GM18858 (cell line): ENCODE results near the gene TBCD.
"Not testable (repeated sequence)": the region's sequence is repeated elsewhere in the genome, so short reads cannot be mapped to it uniquely, and the experiment has no call there.

Experiments
- ATAC-seq: cut with Tn5 transposase; IDR thresholded peaks from one replicate; pipeline ENCODE4 v1.9.1; 2021; ENCODE audit not compliant: unreplicated experiment

The TBCD gene

GRCh38 chr17:82765371-82765770 is 13.5 kb downstream of the TBCD start:
- no peak for ATAC-seq

DNA sequence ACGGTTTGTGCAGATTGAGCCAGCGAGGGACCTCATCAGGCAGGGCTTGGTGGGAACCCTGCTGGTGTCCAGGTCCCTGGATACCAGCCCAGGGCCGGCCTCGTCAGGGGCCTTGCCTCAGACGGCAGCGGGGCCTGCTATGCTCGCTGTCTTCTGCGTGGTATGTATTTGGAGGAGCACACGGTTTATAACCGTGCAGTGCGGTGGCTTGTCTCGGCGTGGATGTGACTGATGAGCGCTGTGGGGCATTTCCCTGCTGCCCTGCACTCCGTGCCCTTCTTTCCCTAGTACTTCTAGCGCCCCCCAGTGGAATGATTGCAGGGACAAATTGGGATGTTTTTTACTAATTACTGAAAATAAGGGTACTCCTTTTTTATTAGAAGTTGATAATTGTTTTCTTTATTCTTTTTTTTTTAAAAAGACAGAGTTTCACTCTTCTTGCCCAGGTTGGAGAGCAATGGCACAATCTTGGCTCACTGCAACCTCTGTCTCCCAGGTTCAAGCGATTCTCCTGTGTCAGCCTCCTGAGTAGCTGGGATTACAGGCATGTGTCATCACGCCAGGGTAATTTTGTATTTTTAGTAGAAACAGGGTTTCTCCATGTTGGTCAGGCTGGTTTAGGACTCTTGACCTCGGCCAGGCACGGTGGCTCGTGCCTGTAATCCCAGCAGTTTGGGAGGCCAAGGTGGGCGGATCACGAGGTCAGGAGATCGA is 15.3 kb downstream of the TBCD start:
- no peak for ATAC-seq

DNA sequence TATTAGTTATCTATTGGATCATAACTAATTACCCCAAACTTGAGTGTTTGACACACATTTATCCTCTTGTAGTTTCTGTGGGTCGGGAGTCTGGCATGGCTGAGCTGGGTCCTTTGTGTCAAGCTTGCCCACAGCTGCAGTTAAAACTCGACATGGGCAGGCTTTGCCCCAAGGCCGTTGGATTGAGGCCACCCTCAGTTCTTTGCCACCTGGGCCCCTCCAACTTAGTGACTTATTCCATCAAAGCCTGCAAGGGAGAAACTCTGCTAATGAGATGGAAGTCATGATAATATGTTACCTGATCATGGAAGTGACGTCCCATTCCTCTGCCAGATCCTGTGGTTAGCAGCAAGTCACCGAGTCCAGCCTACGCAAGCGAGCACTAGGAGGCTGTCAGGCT is 17.2 kb downstream of the TBCD start:
- no peak for ATAC-seq

DNA sequence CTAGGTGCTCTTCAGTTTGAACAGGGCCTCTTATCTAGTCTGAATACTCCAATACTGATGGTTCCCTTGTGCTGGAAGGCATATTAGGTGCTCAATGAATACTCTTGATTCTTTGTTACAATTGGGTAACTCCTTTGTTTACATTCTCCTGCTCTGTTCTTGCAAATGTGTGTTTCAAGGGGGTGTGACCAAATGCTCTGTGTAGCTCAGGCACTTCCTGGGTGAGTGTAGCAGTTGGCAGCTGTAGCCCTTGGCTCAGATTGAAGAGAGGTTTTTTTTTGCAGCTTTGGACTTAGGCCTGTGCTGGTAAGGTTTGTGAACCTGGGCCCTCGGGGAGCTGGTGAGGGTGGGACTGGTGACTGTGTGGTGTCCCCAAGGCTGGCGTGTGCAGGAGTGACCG is 20.2 kb downstream of the TBCD start:
- ATAC-seq: no peak

- ATAC-seq: not testable (repeated sequence)
Measured at GRCh38 chr17:82774456-82774855, 22.6 kb downstream of the TBCD start.

- no peak for ATAC-seq
Measured at GRCh38 chr17:82775001-82775823, 23.3 kb downstream of the TBCD start.

GRCh38 chr17:82776454-82776853 is 24.6 kb downstream of the TBCD start:
- no peak for ATAC-seq

GRCh38 chr17:82777778-82778375 is 26.0 kb downstream of the TBCD start:
- not testable (repeated sequence) for ATAC-seq

- no peak for ATAC-seq
Measured at GRCh38 chr17:82779541-82779940, 27.7 kb downstream of the TBCD start.

- ATAC-seq: no peak
Measured at GRCh38 chr17:82780195-82780594, 28.3 kb downstream of the TBCD start.

DNA sequence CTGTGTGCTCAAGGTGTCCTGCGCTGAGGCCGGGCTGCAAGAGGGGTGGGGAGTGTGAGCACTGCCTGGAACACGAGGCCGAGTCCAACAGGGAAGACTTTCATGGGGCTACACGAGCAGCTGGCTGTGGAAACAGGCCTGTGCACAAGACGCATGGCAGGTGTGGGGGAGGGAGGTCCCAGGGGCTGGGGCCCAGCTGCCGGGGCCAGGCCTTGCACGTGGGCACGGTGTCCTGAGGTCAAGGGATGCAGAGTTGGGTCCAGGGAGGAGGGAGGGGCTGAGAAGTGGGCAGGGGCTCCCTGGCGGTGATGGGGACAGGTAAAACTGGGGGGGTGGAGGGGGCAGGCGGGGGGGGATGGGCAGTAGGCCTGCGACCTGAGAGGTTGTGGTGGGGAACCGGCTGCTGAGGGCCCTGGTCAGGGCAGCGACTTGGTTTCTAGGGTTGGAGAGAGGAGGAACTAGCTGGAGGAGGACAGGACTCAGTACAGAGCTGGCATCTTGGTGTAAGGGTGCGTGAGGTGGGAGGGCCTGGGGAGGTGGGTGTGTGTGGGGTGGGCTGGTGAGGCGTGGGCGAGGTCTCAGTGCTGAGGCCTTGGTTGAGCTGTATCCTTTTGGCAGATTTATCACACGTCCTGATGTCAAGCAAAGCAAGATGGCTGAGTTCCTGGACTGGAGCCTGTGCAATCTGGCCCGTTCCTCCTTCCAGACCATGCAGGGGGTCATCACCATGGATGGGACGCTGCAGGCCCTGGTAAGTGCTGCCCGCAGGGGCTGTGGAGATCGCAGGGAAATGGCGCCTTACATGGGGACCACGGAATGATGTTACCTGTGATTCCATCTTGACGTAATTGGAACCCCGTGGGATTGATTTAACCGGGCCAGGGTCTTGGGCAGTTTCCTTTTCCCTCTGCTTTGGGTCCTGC is 29.4 kb downstream of the TBCD start:
- ATAC-seq: no peak

GRCh38 chr17:82781894-82782274 is 30.0 kb downstream of the TBCD start:
- ATAC-seq: no peak

DNA sequence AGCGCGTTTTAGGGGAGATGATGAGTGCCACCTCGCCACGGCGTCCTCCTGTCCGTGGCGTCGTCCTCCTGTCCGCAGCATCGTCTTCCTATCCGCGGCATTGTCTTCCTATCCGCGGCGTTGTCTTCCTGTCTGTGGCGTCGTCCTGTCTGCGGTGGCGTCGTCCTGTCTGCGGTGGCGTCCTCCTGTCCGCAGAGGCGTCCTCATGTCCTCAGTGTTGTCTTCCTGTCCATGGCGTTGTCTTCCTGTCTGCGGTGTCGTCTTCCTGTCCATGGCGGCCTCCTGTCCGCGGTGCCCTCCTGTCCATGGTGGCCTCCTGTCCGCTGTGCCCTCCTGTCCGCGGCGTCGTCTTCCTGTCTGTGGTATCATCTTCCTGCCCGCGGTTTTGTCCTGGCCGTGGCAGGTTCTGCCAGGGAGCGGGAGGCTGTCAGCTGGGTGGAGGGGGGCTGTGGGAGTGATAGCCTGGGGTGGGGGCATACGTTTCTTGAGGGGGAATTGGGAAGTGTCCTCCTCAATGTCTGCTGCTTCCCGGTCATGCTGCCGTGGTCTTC is 30.9 kb downstream of the TBCD start:
- no peak for ATAC-seq

DNA sequence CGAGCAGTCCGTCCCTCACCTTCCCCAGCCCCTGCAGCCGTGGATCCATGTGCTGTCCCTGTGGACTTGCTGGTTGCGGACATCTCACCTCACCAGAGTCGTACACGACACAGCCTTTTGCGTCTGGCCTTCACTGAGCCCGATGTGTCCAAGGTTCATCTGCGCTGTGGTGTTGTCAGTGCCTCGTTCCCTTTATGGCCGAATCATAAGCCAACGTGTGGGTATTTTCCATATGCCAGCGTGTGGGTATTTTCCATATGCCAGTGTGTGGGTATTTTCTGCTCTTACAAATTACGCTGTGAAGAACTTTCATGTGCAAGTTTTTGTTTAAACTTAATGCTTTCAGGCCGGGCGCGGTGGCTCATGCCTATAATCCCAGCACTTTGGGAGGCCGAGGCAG is 31.6 kb downstream of the TBCD start:
- ATAC-seq: no peak

DNA sequence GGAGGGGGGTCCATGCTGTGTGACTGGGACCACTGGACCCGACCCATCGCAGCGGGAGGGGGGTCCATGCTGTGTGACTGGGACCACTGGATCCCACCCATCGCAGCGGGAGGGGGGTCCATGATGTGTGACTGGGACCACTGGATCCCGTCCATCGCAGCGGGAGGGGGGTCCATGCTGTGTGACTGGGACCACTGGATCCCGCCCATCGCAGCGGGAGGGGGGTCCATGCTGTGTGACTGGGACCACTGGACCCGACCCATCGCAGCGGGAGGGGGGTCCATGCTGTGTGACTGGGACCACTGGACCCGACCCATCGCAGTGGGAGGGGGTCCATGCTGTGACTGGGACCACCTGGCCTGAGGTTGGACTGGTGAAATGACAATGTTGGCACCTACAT is 33.7 kb downstream of the TBCD start:
- not testable (repeated sequence) for ATAC-seq

GRCh38 chr17:82786427-82786826 is 34.6 kb downstream of the TBCD start:
- ATAC-seq: no peak

GRCh38 chr17:82787081-82787848 is 35.4 kb downstream of the TBCD start:
- no peak for ATAC-seq

DNA sequence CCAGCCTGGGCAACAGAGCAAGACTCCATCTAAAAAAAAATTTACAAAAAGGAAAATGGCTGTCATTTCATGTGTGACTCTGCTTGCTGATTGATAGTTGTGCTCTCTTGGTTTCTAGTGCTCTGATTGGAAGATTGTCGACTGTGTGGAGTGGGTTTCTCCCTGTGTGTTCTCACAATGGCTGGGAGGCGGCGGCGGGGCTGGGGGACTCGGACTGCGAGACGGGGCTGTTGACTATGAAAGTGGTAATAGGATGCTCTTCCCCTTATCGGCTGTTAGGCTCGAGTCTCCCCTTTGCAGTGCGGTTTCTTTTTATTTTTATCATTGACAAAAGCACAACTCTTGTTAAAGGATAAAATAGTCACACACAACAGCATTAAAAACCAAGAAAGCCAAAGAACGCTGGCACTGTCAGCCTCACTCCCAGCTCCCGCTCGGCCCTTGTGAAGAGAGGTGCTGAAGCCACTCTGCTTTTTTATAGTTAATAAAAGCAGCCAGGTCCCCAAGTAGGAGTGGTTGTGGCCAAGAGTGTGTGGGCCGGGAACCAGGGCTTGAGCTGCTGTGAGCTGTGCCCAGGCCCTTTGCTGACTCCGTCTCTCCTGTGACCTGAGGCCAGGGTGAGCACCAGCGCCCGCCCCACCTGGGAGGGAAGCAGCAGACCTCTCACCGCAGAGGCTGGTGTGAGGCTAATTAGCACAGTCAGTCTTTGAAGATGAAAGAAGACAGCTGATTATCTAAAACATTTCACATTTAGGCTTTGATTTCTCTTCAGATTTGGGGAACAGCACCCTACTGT is 36.5 kb downstream of the TBCD start:
- ATAC-seq: no peak

GRCh38 chr17:82789051-82789592 is 37.3 kb downstream of the TBCD start:
- ATAC-seq: no peak
